NCI-H2081 treated with DMSO at 0.1 percent for 48 hours (cell line): ENCODE measurements around the gene PYHIN1.

Experiments used
- DNase-seq: peaks from one replicate; lab custom pipeline; 2025; lab: John Stamatoyannopoulos, UW

The PYHIN1 gene

GRCh38 chr1:159014851-159015250 lies 83.5 kb downstream of the PYHIN1 start:
- DNase-seq = no peak

GRCh38 chr1:159015440-159015909 lies 84.1 kb downstream of the PYHIN1 start:
- DNase-seq = no peak

GRCh38 chr1:159023723-159024122 lies 92.4 kb downstream of the PYHIN1 start:
- DNase-seq = no peak

GRCh38 chr1:159025043-159025442 lies 93.7 kb downstream of the PYHIN1 start:
- no peak for DNase-seq
